Measurements from ENCODE around the gene DCC. TPM values are rescaled to one million over a fixed set of nuclear protein-coding genes. Genes with fewer than 3 reads are reported as not detected.

DCC gene
- polyA plus RNA-seq, 1 experiment: 0.67 TPM

DNA sequence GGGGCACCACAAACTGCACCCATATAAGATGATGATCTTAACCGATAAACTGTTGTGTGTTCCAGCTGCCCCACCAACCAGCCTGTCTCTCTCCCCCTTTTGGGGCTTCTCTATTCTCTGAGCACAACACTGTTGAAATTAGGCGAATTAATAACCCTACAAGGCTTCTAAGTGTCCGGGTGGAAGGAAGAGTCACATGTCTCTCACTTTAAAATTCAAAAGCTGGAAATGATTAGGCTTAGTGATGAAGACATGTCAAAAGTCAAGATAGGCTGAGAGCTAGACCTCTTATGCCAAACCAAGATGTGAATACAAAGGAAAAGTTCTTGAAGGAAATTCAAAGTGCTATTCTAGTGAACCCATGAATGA, 1102.4 kb downstream of the DCC start:
- no peak overlapping the region for H3K4me3 ChIP-seq (ENCODE audit: low read depth, low read length)

DNA sequence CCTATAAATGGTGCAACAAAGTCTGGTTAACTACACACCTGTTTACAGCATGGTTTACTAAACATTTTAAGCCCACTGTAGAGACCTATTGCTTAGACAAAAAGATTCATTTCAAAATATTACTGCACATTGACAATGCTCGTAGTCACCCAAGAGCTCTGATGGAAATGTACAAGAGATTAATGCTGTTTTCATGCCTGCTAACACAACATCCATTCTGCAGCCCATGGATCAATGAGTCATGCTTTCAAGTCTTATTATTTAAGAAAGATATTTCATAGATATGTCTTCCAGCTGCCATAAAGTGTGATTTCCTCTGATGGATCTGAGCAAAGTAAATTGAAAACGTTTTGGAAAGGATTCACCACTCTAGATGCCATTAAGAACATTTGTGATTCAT, 1103.3 kb downstream of the DCC start:
- H3K27me3 ChIP-seq (ENCODE audit: control insufficient read depth, insufficient read depth, low read length): no peaks in the 10 kb centered on the region
- ChIA-PET CTCF (no interaction called here), POLR2A (no interaction called here)
- H3K4me3 ChIP-seq (ENCODE audit: low read depth, low read length): no peak overlapping the region
- DNase-seq (ENCODE audit: low read depth, low spot score): no peak
- TF ChIP-seq, protein P1, sequence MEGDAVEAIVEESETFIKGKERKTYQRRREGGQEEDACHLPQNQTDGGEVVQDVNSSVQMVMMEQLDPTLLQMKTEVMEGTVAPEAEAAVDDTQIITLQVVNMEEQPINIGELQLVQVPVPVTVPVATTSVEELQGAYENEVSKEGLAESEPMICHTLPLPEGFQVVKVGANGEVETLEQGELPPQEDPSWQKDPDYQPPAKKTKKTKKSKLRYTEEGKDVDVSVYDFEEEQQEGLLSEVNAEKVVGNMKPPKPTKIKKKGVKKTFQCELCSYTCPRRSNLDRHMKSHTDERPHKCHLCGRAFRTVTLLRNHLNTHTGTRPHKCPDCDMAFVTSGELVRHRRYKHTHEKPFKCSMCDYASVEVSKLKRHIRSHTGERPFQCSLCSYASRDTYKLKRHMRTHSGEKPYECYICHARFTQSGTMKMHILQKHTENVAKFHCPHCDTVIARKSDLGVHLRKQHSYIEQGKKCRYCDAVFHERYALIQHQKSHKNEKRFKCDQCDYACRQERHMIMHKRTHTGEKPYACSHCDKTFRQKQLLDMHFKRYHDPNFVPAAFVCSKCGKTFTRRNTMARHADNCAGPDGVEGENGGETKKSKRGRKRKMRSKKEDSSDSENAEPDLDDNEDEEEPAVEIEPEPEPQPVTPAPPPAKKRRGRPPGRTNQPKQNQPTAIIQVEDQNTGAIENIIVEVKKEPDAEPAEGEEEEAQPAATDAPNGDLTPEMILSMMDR (IDR thresholded peaks at IDR 0.05; ENCODE audit: low read depth, low read length): no peak
- no peak overlapping the region for H3K27ac ChIP-seq (ENCODE audit: low read depth, low read length)
- H3K9me3 ChIP-seq (ENCODE audit: control insufficient read depth, insufficient read depth, low read length): no peaks in the 10 kb centered on the region; the same call in none of the 2 replicates

More for the DNA sequence above, 1102.4 kb downstream of the DCC start:
- Histone ChIP-seq H3K27me3 (ENCODE audit: control insufficient read depth, insufficient read depth, low read length) (no peaks in the 10 kb centered on the region), H3K27ac (ENCODE audit: low read depth, low read length) (no peak overlapping the region), H3K9me3 (ENCODE audit: control insufficient read depth, insufficient read depth, low read length) (peaks cover 4% of the 10 kb centered on the region)
- no peak for DNase-seq (ENCODE audit: low read depth, low spot score)
- ChIA-PET CTCF (no interaction called here), POLR2A (no interaction called here)
- TF ChIP-seq, protein P1 (IDR thresholded peaks at IDR 0.05; ENCODE audit: low read depth, low read length): no peak

DNA sequence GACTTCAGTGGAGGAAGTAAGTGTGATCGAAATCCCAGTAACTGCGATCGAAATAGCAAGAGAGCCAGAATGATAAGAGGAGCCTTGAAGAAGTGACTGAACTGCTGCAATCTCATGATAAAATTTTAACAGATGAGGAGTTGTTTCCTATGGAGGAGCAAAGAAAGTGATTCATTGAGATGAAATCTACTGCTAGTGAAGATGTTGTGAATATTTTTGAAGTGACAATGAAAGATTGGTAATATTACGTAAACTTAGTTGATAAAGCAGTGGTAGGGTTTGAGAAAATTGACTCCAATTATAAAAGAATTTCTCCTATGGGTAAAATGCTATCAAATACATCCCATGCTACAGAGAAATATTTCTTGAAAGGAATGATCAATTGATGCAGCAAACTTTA, 1103.8 kb downstream of the DCC start:
- no peak overlapping the region for H3K4me3 ChIP-seq (ENCODE audit: low read depth, low read length)
- TF ChIP-seq, protein P1 (IDR thresholded peaks at IDR 0.05; ENCODE audit: low read depth, low read length): no peak
- ChIA-PET CTCF (no interaction called here), POLR2A (no interaction called here)
- H3K9me3 ChIP-seq (ENCODE audit: control insufficient read depth, insufficient read depth, low read length): no peaks in the 10 kb centered on the region; the same call in none of the 2 replicates
- no peak for DNase-seq (ENCODE audit: low read depth, low spot score)
- no peaks in the 10 kb centered on the region for H3K27me3 ChIP-seq (ENCODE audit: control insufficient read depth, insufficient read depth, low read length)
- H3K27ac ChIP-seq (ENCODE audit: low read depth, low read length): no peak overlapping the region

GRCh38 chr18:53451902-53452301, 1111.9 kb downstream of the DCC start:
- Histone ChIP-seq H3K4me3 (ENCODE audit: low read depth, low read length) (no peak overlapping the region), H3K9me3 (ENCODE audit: control insufficient read depth, insufficient read depth, low read length) (peaks cover 5% of the 10 kb centered on the region; the same call in 1 of the 2 replicates), H3K27me3 (ENCODE audit: control insufficient read depth, insufficient read depth, low read length) (no peaks in the 10 kb centered on the region), H3K27ac (ENCODE audit: low read depth, low read length) (no peak overlapping the region)
- ChIA-PET POLR2A (no interaction called here), CTCF (no interaction called here)
- TF ChIP-seq, protein P1 (IDR thresholded peaks at IDR 0.05; ENCODE audit: low read depth, low read length): no peak
- DNase-seq (ENCODE audit: low read depth, low spot score): no peak

GRCh38 chr18:53457068-53457467, 1117.1 kb downstream of the DCC start:
- Histone ChIP-seq H3K4me3 (ENCODE audit: low read depth, low read length) (no peak overlapping the region), H3K9me3 (ENCODE audit: control insufficient read depth, insufficient read depth, low read length) (peaks cover 3% of the 10 kb centered on the region; the same call in 1 of the 2 replicates), H3K27me3 (ENCODE audit: control insufficient read depth, insufficient read depth, low read length) (no peaks in the 10 kb centered on the region), H3K27ac (ENCODE audit: low read depth, low read length) (no peak overlapping the region)
- TF ChIP-seq, protein P1 (IDR thresholded peaks at IDR 0.05; ENCODE audit: low read depth, low read length): no peak
- POLR2A ChIA-PET: no interaction called here
- no peak for DNase-seq (ENCODE audit: low read depth, low spot score)
- CTCF ChIA-PET: no interaction called here

Measured in AG04450 (cell line).